GM12878 (cell line): ENCODE measurements around the gene SLC4A5. TPM values are rescaled to one million over a fixed set of nuclear protein-coding genes. Genes with fewer than 3 reads are reported as not detected.
A peak's percentile ranks its signal among the peaks of the same experiment; 100 is the strongest.

Source experiments
- ATAC-seq: fragments of 200-7000 bp; cut with Tn5 transposase; 3 replicates; pipeline ENCODE4 v1.9.1; 2020; ENCODE audit warnings: mild to moderate bottlenecking, moderate library complexity
- BruUV-seq: library from RNA; stranded (reverse); fragments of 400-500 nt; replicated peaks from 2 replicates; lab custom pipeline; 2021; lab: Mats Ljungman, UMichigan
- CTCF ChIA-PET: fragments of 300-600 bp; sonication (Branson Sonifier 250); formaldehyde crosslinking; extraction: SDS; loops from one replicate; lab custom pipeline; 2021; ENCODE audit warnings: inconsistent platforms; lab: Yijun Ruan, JAX
- POLR2A ChIA-PET: fragments of 350-600 bp; formaldehyde crosslinking; extraction: SDS; loops from one replicate; lab custom pipeline; 2021; ENCODE audit warnings: inconsistent platforms; lab: Charles Lee
- RAD21 ChIA-PET: fragments of 300-600 bp; sonication (Branson Sonifier 250); formaldehyde crosslinking; loops from one replicate; lab custom pipeline; 2023; ENCODE audit warnings: antibody characterized with exemption; ENCODE audit not compliant: unreplicated experiment; lab: Charles Lee
- SMC1A ChIA-PET: fragments of 300-600 bp; sonication (Branson Sonifier 250); formaldehyde crosslinking; loops from one replicate; lab custom pipeline; 2023; ENCODE audit not compliant: unreplicated experiment, uncharacterized antibody; lab: Charles Lee
- DNase-seq: peaks from one replicate; pipeline ENCODE4 v3.0.0-alpha.2; 2011; ENCODE audit warnings: low read depth, low spot score
- FAIRE-seq: peaks from 3 replicates; lab custom pipeline; 2011; peaks lifted over from hg19 to GRCh38; lab: Jason Lieb, UNC
- H2AFZ ChIP-seq: 2 replicates; pipeline ENCODE4 v1.6.0; 2011; ENCODE audit warnings: low read depth, low read length, control low read depth; ENCODE audit not compliant: control insufficient read depth
- H3K27ac ChIP-seq: 2 replicates; pipeline ENCODE4 v1.5.1; 2011; ENCODE audit warnings: control low read depth; ENCODE audit not compliant: control insufficient read depth, insufficient read depth
- H3K27me3 ChIP-seq, 2 experiments: replicated peaks in 1 of 2; 2 replicates each; pipeline versions ENCODE4 v1.6.0 to v1.6.1; 2011; ENCODE audit warnings: low read length in 1 of 2; ENCODE audit not compliant: control insufficient read depth in 2 of 2, insufficient read depth in 2 of 2
- H3K36me3 ChIP-seq, 2 experiments: 2 replicates each; pipeline ENCODE4 v1.5.1; 2011; ENCODE audit warnings: low read length in 1 of 2; ENCODE audit not compliant: control insufficient read depth in 2 of 2, insufficient read depth in 2 of 2
- H3K4me1 ChIP-seq: 2 replicates; pipeline ENCODE4 v1.6.1; 2011; ENCODE audit warnings: mild to moderate bottlenecking, low read length, moderate library complexity, mixed read lengths; ENCODE audit not compliant: control insufficient read depth, insufficient read depth
- H3K4me2 ChIP-seq: 2 replicates; pipeline ENCODE4 v1.6.0; 2011; ENCODE audit warnings: control low read depth; ENCODE audit not compliant: control insufficient read depth, insufficient read depth
- H3K4me3 ChIP-seq: fragments of 200-600 bp; sonication (generic); 2 replicates; pipeline ENCODE4 v1.5.1; 2016
- H3K79me2 ChIP-seq: 2 replicates; pipeline ENCODE4 v1.6.0; 2011; ENCODE audit warnings: low read length; ENCODE audit not compliant: control insufficient read depth, insufficient read depth
- H3K9ac ChIP-seq: 2 replicates; pipeline ENCODE4 v1.8.0; 2011; ENCODE audit warnings: low read length, control low read depth, mixed read lengths; ENCODE audit not compliant: control insufficient read depth, insufficient read depth
- H3K9me3 ChIP-seq: replicated peaks from 3 replicates; pipeline ENCODE4 v1.5.1; 2011; ENCODE audit warnings: mild to moderate bottlenecking, low read length; ENCODE audit not compliant: control insufficient read depth, insufficient read depth
- H4K20me1 ChIP-seq: 2 replicates; pipeline ENCODE4 v1.6.0; 2011; ENCODE audit not compliant: control insufficient read depth, insufficient read depth
- BMI1 ChIP-seq: fragments of 450-650 bp; IDR thresholded peaks from 2 replicates; pipeline ENCODE4 v1.6.1; 2016; ENCODE audit warnings: mild to moderate bottlenecking, moderate library complexity, borderline replicate concordance
- EED ChIP-seq: sonication (generic); IDR thresholded peaks from 2 replicates; pipeline ENCODE4 v1.6.1; 2016; ENCODE audit warnings: antibody characterized with exemption, low read depth
- FOXK2 ChIP-seq: fragments of 450-650 bp; IDR thresholded peaks from 2 replicates; pipeline ENCODE4 v1.6.1; 2017; ENCODE audit warnings: mild to moderate bottlenecking, moderate library complexity
- JUND ChIP-seq: IDR thresholded peaks from 2 replicates; pipeline ENCODE4 v1.6.1; 2012; ENCODE audit warnings: low read depth, mild to moderate bottlenecking, low read length, improper control_type of control experiment, moderate library complexity
- PAX5 ChIP-seq: IDR thresholded peaks from 2 replicates; pipeline ENCODE4 v1.6.1; 2011; ENCODE audit warnings: low read depth, low read length, borderline replicate concordance
- POLR2A ChIP-seq: IDR thresholded peaks from 2 replicates; pipeline ENCODE4 v1.6.1; 2011; ENCODE audit warnings: low read depth, mild to moderate bottlenecking, low read length
- POLR2AphosphoS2 ChIP-seq: IDR thresholded peaks from 2 replicates; pipeline ENCODE4 v1.6.1; 2011; ENCODE audit warnings: low read depth, mild to moderate bottlenecking, low read length, improper control_type of control experiment, moderate library complexity
- POLR2AphosphoS5 ChIP-seq: IDR thresholded peaks from 2 replicates; pipeline ENCODE4 v1.6.1; 2011; ENCODE audit warnings: mild to moderate bottlenecking, low read length, inconsistent platforms
- SIN3A ChIP-seq: IDR thresholded peaks from 2 replicates; pipeline ENCODE4 v1.6.1; 2012; ENCODE audit warnings: low read depth, low read length, improper control_type of control experiment
- SMC3 ChIP-seq: IDR thresholded peaks from 2 replicates; pipeline ENCODE4 v1.6.1; 2011; ENCODE audit warnings: low read length, improper control_type of control experiment, borderline replicate concordance
- USF1 ChIP-seq: IDR thresholded peaks from 2 replicates; pipeline ENCODE4 v1.6.1; 2011; ENCODE audit warnings: borderline replicate concordance, low read depth, mild to moderate bottlenecking, moderate library complexity, mixed read lengths, low read length; ENCODE audit not compliant: insufficient read depth; ENCODE audit errors: extremely low read length
- ZNF384 ChIP-seq: IDR thresholded peaks from 2 replicates; pipeline ENCODE4 v1.6.1; 2012; ENCODE audit warnings: low read depth, mild to moderate bottlenecking, low read length, improper control_type of control experiment, borderline replicate concordance
- WGBS: methylation state at CpG from one replicate; pipeline ENCODE4 v1.1.6; 2016; ENCODE audit warnings: low lambda C conversion rate; ENCODE audit not compliant: insufficient replicate concordance, insufficient coverage; ENCODE audit errors: missing lambda C conversion rate; 5-methylcytosine and 5-hydroxymethylcytosine counted together
- in situ Hi-C: fragments of 300-500 bp; cut with MboI; formaldehyde crosslinking; loops from 9 replicates; pipeline ENCODE4 v1.14.3; 2018; ENCODE audit warnings: mixed read lengths
- intact Hi-C: fragments of 100-400 bp; cut with micrococcal nuclease; formaldehyde crosslinking; loops from one replicate; pipeline ENCODE4 v1.14.2; 2022; ENCODE audit not compliant: unreplicated experiment
- polyA plus RNA-seq, 11 experiments: library from polyadenylated mRNA; depleted of rRNA in 4 of 11; unstranded in 6 of 11; stranded (reverse) in 5 of 11; fragments of >200 nt; fragmentation: Nextera tagmentation in 4 of 11; fragmentation: Illumina TruSeq in 1 of 11; extraction: Ambion mirVana in 4 of 11; extraction: Trizol in 1 of 11; gene quantifications; 1 replicate in 1 of 11; 2 replicates in 10 of 11; pipeline versions ENCODE4 v1.2.1 to v1.2.3, GENCODE V29; 2011 to 2016; ENCODE audit warnings: inconsistent platforms in 2 of 11, missing spikeins in 2 of 11, low read depth in 1 of 11
- total RNA-seq, 4 experiments: library from RNA; depleted of rRNA in 3 of 4; stranded (reverse); fragments of >200 nt in 3 of 4; fragmentation: Illumina TruSeq in 1 of 4; extraction: Trizol in 1 of 4; gene quantifications; 2 replicates each; pipeline versions ENCODE4 v1.2.1 to v1.2.3, GENCODE V29; 2013 to 2021

Gene SLC4A5
- total and polyA plus RNA-seq, 10 of the 15 experiments (the other 5 are each of a cell fraction or from before 2014, with no cell fraction given), result 0.15 to 4.7 (median 1.6) TPM

GRCh38 chr2:74222300-74222650 lies 120.9 kb downstream of the SLC4A5 start:
- no peaks in the 10 kb centered on the region for H4K20me1 ChIP-seq
- FAIRE-seq (no peak), ATAC-seq (no peak; the same call in 2 of the 3 replicates), DNase-seq (no peak)
- ChIA-PET SMC1A (no interaction called here), RAD21 (interaction anchor here (1.0 kb wide), 1 partner anchor 30 kb away, joined by 3 read pairs; no protein-coding TSS in a partner anchor), CTCF (no interaction called here), POLR2A (interaction anchor here (0.5 kb wide), 1 partner anchor 40 kb away, joined by 4 read pairs; no protein-coding TSS in a partner anchor)
- WGBS, result 60% methylated on average over 6 of the region's 6 CpGs
- in situ Hi-C loops (no loop called here), intact Hi-C loops (no loop called here)
- H3K27me3 ChIP-seq, result no peaks in the 10 kb centered on the region
- no peak overlapping the region for H2AFZ ChIP-seq
- H3K27ac ChIP-seq, result no peak overlapping the region
- no peak overlapping the region for H3K4me2 ChIP-seq
- H3K4me1 ChIP-seq, result no peaks in the 10 kb centered on the region
- no peaks in the 10 kb centered on the region for H3K9me3 ChIP-seq
- no peak overlapping the region for H3K9ac ChIP-seq
- H3K4me3 ChIP-seq, result no peak overlapping the region
- peaks cover 2 to 16% of the 10 kb centered on the region in 2 experiments; a peak in 3 of 4 replicates for H3K36me3 ChIP-seq
- BruUV-seq, result no TSS peak
- no peaks in the 10 kb centered on the region for H3K79me2 ChIP-seq
- TF ChIP-seq SMC3 (no peak), PAX5 (no peak), ZNF384 (no peak), USF1 (no peak), EED (no peak), BMI1 (no peak), POLR2A (peak; percentile 48; the same call in 1 of the 2 replicates), SIN3A (no peak), POLR2AphosphoS5 (peak; percentile 44; the same call in 1 of the 2 replicates), POLR2AphosphoS2 (no peak), FOXK2 (no peak), JUND (no peak)
